ENCODE measurements around the gene GTPBP8. TPM values are rescaled to one million over a fixed set of nuclear protein-coding genes. Genes with fewer than 3 reads are reported as not detected.
A peak's percentile ranks its signal among the peaks of the same experiment; 100 is the strongest.

The GTPBP8 gene
- total RNA-seq, 4 donors from 2014 or later: 23.5 to 50.1 (median 32.9) TPM

- WGBS, 2 donors: 83 to 88% methylated on average over 7 to 9 of the region's 9 CpGs
- no peaks in the 10 kb centered on the region for H3K36me3 ChIP-seq
- no peak overlapping the region for H3K4me3 ChIP-seq (replicated peaks in 1 of 3)
- no peak for TF ChIP-seq CTCF (IDR thresholded peaks at IDR 0.05)
- no peak for TF ChIP-seq POLR2A (IDR thresholded peaks at IDR 0.05)
- peaks cover 8 to 30% of the 10 kb centered on the region in 2 donors for H3K4me1 ChIP-seq
- DNase-seq: no peak
- intact Hi-C loops (cut with DNase I): no loop called here
- no peak overlapping the region for H3K27ac ChIP-seq
- no peaks in the 10 kb centered on the region for H3K27me3 ChIP-seq
- no peaks in the 10 kb centered on the region for H3K9me3 ChIP-seq
These were observed 3.0 kb upstream of the GTPBP8 start for GRCh38 chr3:112987710-112988334.

- no peak for TF ChIP-seq CTCF (IDR thresholded peaks at IDR 0.05)
- no peak for TF ChIP-seq POLR2A (IDR thresholded peaks at IDR 0.05)
- H3K4me3 ChIP-seq (replicated peaks in 1 of 3): no peak overlapping the region
- no peak for DNase-seq
- intact Hi-C loops (cut with DNase I): no loop called here
- no peak overlapping the region for H3K27ac ChIP-seq
- H3K36me3 ChIP-seq: no peaks in the 10 kb centered on the region
- H3K9me3 ChIP-seq: no peaks in the 10 kb centered on the region
- H3K27me3 ChIP-seq: no peaks in the 10 kb centered on the region
- H3K4me1 ChIP-seq: peaks cover 12 to 19% of the 10 kb centered on the region in 2 donors
- WGBS, 2 donors: 97% methylated on average over 4 of the region's 4 CpGs
These were observed 5.0 kb downstream of the GTPBP8 start for GRCh38 chr3:112995800-112996199.

- Histone ChIP-seq H3K27me3 (no peaks in the 10 kb centered on the region), H3K27ac (peak overlapping the region; percentile 18 to 48 (median 46)), H3K4me1 (peaks cover 3 to 14% of the 10 kb centered on the region in 2 donors), H3K4me3 (replicated peaks in 1 of 3) (no peak overlapping the region), H3K36me3 (peaks cover 7 to 11% of the 10 kb centered on the region in 2 donors), H3K9me3 (no peaks in the 10 kb centered on the region)
- no peak for TF ChIP-seq CTCF (IDR thresholded peaks at IDR 0.05)
- no peak for TF ChIP-seq POLR2A (IDR thresholded peaks at IDR 0.05)
- DNase-seq: no peak
- intact Hi-C loops (cut with DNase I): no loop called here
- 59 to 64% methylated on average over 4 of the region's 4 CpGs for WGBS, 2 donors
These were observed 9.9 kb downstream of the GTPBP8 start for GRCh38 chr3:113000691-113001090.

GRCh38 chr3:113002037-113002436 lies 11.3 kb downstream of the GTPBP8 start:
- H3K4me3 ChIP-seq (replicated peaks in 1 of 3): no peak overlapping the region
- peaks cover 12 to 20% of the 10 kb centered on the region in 2 donors for H3K36me3 ChIP-seq
- peaks cover 3 to 14% of the 10 kb centered on the region in 2 donors for H3K4me1 ChIP-seq
- H3K9me3 ChIP-seq: no peaks in the 10 kb centered on the region
- H3K27me3 ChIP-seq: no peaks in the 10 kb centered on the region
- intact Hi-C loops (cut with DNase I): no loop called here
- no peak for DNase-seq
- TF ChIP-seq CTCF (IDR thresholded peaks at IDR 0.05): no peak
- H3K27ac ChIP-seq: peak overlapping the region in 2 of 3 donors; percentile 46 to 48

GRCh38 chr3:113002679-113003078 lies 11.9 kb downstream of the GTPBP8 start:
- Histone ChIP-seq H3K36me3 (peaks cover 16 to 26% of the 10 kb centered on the region in 2 donors), H3K4me3 (replicated peaks in 1 of 3) (no peak overlapping the region), H3K27me3 (no peaks in the 10 kb centered on the region), H3K4me1 (peaks cover 3 to 14% of the 10 kb centered on the region in 2 donors), H3K27ac (peak overlapping the region in 1 of 3 donors; percentile 48), H3K9me3 (no peaks in the 10 kb centered on the region)
- intact Hi-C loops (cut with DNase I): no loop called here
- DNase-seq: no peak
- TF ChIP-seq CTCF (IDR thresholded peaks at IDR 0.05) (no peak), POLR2A (IDR thresholded peaks at IDR 0.05) (no peak)

Data from thyroid gland (tissue), 4 donors.